Rectal smooth muscle tissue (tissue), 1 donor: ENCODE data around the gene DNAI7.

Experiments
- H3K27ac ChIP-seq: one replicate; pipeline ENCODE4 v1.7.0; 2013; ENCODE audit warnings: low read depth, low read length, inconsistent platforms
- H3K27me3 ChIP-seq: one replicate; pipeline ENCODE4 v1.7.0; 2013; ENCODE audit warnings: low read length; ENCODE audit not compliant: control insufficient read depth, insufficient read depth
- H3K36me3 ChIP-seq: one replicate; pipeline ENCODE4 v1.7.0; 2013; ENCODE audit warnings: low read length; ENCODE audit not compliant: control insufficient read depth, insufficient read depth
- H3K4me1 ChIP-seq: one replicate; pipeline ENCODE4 v1.7.0; 2013; ENCODE audit warnings: low read length; ENCODE audit not compliant: control insufficient read depth, insufficient read depth
- H3K4me3 ChIP-seq: one replicate; pipeline ENCODE4 v1.7.0; 2013; ENCODE audit warnings: low read length
- H3K9ac ChIP-seq: one replicate; pipeline ENCODE4 v1.7.0; 2013; ENCODE audit warnings: low read length

Gene DNAI7

GRCh38 chr12:25115677-25116076, 79.3 kb downstream of the DNAI7 start:
- Histone ChIP-seq H3K27ac (no peak overlapping the region), H3K4me3 (no peak overlapping the region), H3K4me1 (no peaks in the 10 kb centered on the region), H3K36me3 (no peaks in the 10 kb centered on the region), H3K27me3 (no peaks in the 10 kb centered on the region), H3K9ac (no peak overlapping the region)

GRCh38 chr12:25113651-25114050, 81.3 kb downstream of the DNAI7 start:
- Histone ChIP-seq H3K27me3 (no peaks in the 10 kb centered on the region), H3K27ac (no peak overlapping the region), H3K4me3 (no peak overlapping the region), H3K36me3 (no peaks in the 10 kb centered on the region), H3K9ac (no peak overlapping the region), H3K4me1 (no peaks in the 10 kb centered on the region)

GRCh38 chr12:25110260-25110659, 84.7 kb downstream of the DNAI7 start:
- Histone ChIP-seq H3K27ac (no peak overlapping the region), H3K4me1 (no peaks in the 10 kb centered on the region), H3K36me3 (no peaks in the 10 kb centered on the region), H3K27me3 (no peaks in the 10 kb centered on the region), H3K9ac (no peak overlapping the region), H3K4me3 (no peak overlapping the region)

- no peak overlapping the region for H3K9ac ChIP-seq
- no peak overlapping the region for H3K4me3 ChIP-seq
- H3K4me1 ChIP-seq: no peaks in the 10 kb centered on the region
- no peaks in the 10 kb centered on the region for H3K36me3 ChIP-seq
- no peak overlapping the region for H3K27ac ChIP-seq
- no peaks in the 10 kb centered on the region for H3K27me3 ChIP-seq
Measured at GRCh38 chr12:25107920-25108319, 87.0 kb downstream of the DNAI7 start.

- Histone ChIP-seq H3K27me3 (no peaks in the 10 kb centered on the region), H3K36me3 (no peaks in the 10 kb centered on the region), H3K9ac (no peak overlapping the region), H3K4me3 (no peak overlapping the region), H3K27ac (no peak overlapping the region), H3K4me1 (no peaks in the 10 kb centered on the region)
Measured at GRCh38 chr12:25106818-25107217, 88.1 kb downstream of the DNAI7 start.

GRCh38 chr12:25102402-25102801, 92.6 kb downstream of the DNAI7 start:
- H3K27ac ChIP-seq: no peak overlapping the region
- H3K36me3 ChIP-seq: no peaks in the 10 kb centered on the region
- no peaks in the 10 kb centered on the region for H3K4me1 ChIP-seq
- no peak overlapping the region for H3K4me3 ChIP-seq
- no peak overlapping the region for H3K9ac ChIP-seq
- no peaks in the 10 kb centered on the region for H3K27me3 ChIP-seq

GRCh38 chr12:25101092-25101445, 93.9 kb downstream of the DNAI7 start:
- Histone ChIP-seq H3K9ac (no peak overlapping the region), H3K36me3 (no peaks in the 10 kb centered on the region), H3K27me3 (no peaks in the 10 kb centered on the region), H3K4me3 (no peak overlapping the region), H3K27ac (no peak overlapping the region), H3K4me1 (no peaks in the 10 kb centered on the region)

- no peaks in the 10 kb centered on the region for H3K27me3 ChIP-seq
- H3K9ac ChIP-seq: no peak overlapping the region
- no peaks in the 10 kb centered on the region for H3K36me3 ChIP-seq
- no peak overlapping the region for H3K27ac ChIP-seq
- no peak overlapping the region for H3K4me3 ChIP-seq
- H3K4me1 ChIP-seq: no peaks in the 10 kb centered on the region
Measured at GRCh38 chr12:25100194-25101091, 94.5 kb downstream of the DNAI7 start.

- Histone ChIP-seq H3K4me3 (no peak overlapping the region), H3K4me1 (no peaks in the 10 kb centered on the region), H3K36me3 (no peaks in the 10 kb centered on the region), H3K9ac (no peak overlapping the region), H3K27ac (no peak overlapping the region), H3K27me3 (no peaks in the 10 kb centered on the region)
Measured at GRCh38 chr12:25099010-25099409, 96.0 kb downstream of the DNAI7 start.

- no peaks in the 10 kb centered on the region for H3K36me3 ChIP-seq
- no peak overlapping the region for H3K9ac ChIP-seq
- H3K27me3 ChIP-seq: no peaks in the 10 kb centered on the region
- no peak overlapping the region for H3K27ac ChIP-seq
- H3K4me3 ChIP-seq: no peak overlapping the region
- no peaks in the 10 kb centered on the region for H3K4me1 ChIP-seq
Measured at GRCh38 chr12:25089738-25090137, 105.2 kb downstream of the DNAI7 start.

GRCh38 chr12:25087596-25087995, 107.4 kb downstream of the DNAI7 start:
- Histone ChIP-seq H3K27ac (no peak overlapping the region), H3K4me1 (no peaks in the 10 kb centered on the region), H3K4me3 (no peak overlapping the region), H3K27me3 (no peaks in the 10 kb centered on the region), H3K9ac (no peak overlapping the region), H3K36me3 (no peaks in the 10 kb centered on the region)

GRCh38 chr12:25084816-25085215, 110.1 kb downstream of the DNAI7 start:
- H3K4me1 ChIP-seq: no peaks in the 10 kb centered on the region
- H3K9ac ChIP-seq: no peak overlapping the region
- H3K4me3 ChIP-seq: no peak overlapping the region
- no peaks in the 10 kb centered on the region for H3K27me3 ChIP-seq
- no peak overlapping the region for H3K27ac ChIP-seq
- no peaks in the 10 kb centered on the region for H3K36me3 ChIP-seq

- Histone ChIP-seq H3K27me3 (no peaks in the 10 kb centered on the region), H3K9ac (no peak overlapping the region), H3K36me3 (no peaks in the 10 kb centered on the region), H3K27ac (no peak overlapping the region), H3K4me3 (no peak overlapping the region), H3K4me1 (no peaks in the 10 kb centered on the region)
Measured at GRCh38 chr12:25083211-25083610, 111.7 kb downstream of the DNAI7 start.
